ENCODE results near the gene ICAM5.

DNA sequence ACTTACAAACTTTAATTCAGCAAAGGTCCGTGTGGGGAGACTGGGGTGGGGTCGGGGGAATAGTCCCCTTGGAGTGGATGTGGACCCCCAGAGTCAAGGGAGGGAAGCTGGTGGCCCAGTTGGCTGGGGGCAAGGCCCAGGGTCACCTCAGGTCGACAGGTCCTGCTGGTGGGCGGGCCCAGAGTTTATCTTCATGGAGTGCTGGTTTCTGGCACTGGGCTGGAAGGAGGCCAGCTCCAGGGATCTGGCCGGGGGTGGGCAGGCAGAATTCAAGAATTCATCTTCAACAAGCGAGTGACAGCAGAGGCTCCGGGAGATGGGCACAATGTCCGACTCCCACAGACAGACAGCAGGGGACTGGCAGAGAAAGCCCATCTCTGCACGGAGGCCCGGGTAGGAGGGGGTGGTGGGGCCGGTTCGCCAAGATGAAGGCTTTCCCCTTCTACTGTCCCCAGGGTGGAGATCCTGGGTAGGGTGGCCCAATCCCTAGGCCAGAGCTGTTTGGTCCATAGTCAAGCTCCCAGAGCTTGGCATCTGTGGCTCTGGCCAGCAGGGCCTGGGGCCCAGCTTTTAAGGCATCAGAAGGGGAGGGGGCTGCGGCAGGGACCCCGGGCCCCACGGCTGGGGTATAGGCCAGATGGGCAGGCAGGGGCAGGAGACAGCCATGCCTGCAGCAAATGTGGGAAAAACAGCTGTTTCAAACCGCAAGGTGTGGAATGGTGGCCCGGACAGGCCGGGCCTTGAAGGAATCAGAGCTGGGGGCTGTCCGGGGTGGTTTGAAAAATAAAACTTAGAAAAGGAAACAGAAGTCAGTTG, 26.7 kb downstream of the ICAM5 start:
- TF ChIP-seq, protein P1, sequence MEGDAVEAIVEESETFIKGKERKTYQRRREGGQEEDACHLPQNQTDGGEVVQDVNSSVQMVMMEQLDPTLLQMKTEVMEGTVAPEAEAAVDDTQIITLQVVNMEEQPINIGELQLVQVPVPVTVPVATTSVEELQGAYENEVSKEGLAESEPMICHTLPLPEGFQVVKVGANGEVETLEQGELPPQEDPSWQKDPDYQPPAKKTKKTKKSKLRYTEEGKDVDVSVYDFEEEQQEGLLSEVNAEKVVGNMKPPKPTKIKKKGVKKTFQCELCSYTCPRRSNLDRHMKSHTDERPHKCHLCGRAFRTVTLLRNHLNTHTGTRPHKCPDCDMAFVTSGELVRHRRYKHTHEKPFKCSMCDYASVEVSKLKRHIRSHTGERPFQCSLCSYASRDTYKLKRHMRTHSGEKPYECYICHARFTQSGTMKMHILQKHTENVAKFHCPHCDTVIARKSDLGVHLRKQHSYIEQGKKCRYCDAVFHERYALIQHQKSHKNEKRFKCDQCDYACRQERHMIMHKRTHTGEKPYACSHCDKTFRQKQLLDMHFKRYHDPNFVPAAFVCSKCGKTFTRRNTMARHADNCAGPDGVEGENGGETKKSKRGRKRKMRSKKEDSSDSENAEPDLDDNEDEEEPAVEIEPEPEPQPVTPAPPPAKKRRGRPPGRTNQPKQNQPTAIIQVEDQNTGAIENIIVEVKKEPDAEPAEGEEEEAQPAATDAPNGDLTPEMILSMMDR (IDR thresholded peaks at IDR 0.05; ENCODE audit: low read depth, low read length), result no peak
- TF ChIP-seq POLR2A (IDR thresholded peaks at IDR 0.05; ENCODE audit: extremely low read depth, insufficient read length) (no peak), MYC (IDR thresholded peaks at IDR 0.05; ENCODE audit: low read depth, low read length) (no peak)
- TF ChIP-seq, protein P2, sequence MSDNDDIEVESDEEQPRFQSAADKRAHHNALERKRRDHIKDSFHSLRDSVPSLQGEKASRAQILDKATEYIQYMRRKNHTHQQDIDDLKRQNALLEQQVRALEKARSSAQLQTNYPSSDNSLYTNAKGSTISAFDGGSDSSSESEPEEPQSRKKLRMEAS (IDR thresholded peaks at IDR 0.05; ENCODE audit: low read depth, low read length), result no peak
